Epithelial cell of proximal tubule (primary cell): ENCODE results near the gene DRD1. TPM values are rescaled to one million over a fixed set of nuclear protein-coding genes. Genes with fewer than 3 reads are reported as not detected.

Experiments used
- DNase-seq: peaks from one replicate; pipeline ENCODE4 v3.0.0-alpha.2; 2011; ENCODE audit warnings: low read depth
- H3K4me3 ChIP-seq: 2 replicates; pipeline ENCODE4 v1.5.1; 2011; ENCODE audit warnings: low read depth, mild to moderate bottlenecking, low read length
- total RNA-seq: library from RNA; depleted of rRNA; stranded (reverse); fragments of >200 nt; gene quantifications from 2 replicates; pipeline ENCODE4 v1.2.3, GENCODE V29; 2015
- TF ChIP-seq, protein P1 (sequence below): conservative IDR thresholded peaks from 2 replicates; pipeline ENCODE4 v1.5.1; 2012; ENCODE audit warnings: low read depth, mild to moderate bottlenecking, low read length

DRD1 gene
- total RNA-seq, 1 donor from 2014 or later: not detected

DNA sequence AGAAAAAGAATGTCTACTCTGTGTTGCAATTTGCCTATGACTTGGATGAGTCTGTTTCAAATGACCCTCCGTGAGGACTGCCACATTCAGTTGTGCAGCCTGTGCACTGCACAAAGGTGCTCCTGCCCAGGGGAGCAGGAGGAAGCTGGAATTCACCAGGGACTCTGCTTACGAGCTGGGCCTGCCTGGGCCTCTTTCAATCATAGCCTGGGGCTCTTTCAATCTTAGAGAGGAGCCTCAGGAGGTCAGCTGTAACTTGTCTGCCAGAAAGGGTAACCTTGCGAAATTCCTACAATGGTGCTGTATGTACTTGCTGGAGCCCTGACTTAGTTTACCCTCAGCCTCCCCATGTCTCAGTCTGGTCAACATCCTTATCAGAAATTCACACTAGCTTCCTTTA lies 25.9 kb upstream of the DRD1 start:
- no peak overlapping the region for H3K4me3 ChIP-seq
- DNase-seq: no peak
- TF ChIP-seq, protein P1, sequence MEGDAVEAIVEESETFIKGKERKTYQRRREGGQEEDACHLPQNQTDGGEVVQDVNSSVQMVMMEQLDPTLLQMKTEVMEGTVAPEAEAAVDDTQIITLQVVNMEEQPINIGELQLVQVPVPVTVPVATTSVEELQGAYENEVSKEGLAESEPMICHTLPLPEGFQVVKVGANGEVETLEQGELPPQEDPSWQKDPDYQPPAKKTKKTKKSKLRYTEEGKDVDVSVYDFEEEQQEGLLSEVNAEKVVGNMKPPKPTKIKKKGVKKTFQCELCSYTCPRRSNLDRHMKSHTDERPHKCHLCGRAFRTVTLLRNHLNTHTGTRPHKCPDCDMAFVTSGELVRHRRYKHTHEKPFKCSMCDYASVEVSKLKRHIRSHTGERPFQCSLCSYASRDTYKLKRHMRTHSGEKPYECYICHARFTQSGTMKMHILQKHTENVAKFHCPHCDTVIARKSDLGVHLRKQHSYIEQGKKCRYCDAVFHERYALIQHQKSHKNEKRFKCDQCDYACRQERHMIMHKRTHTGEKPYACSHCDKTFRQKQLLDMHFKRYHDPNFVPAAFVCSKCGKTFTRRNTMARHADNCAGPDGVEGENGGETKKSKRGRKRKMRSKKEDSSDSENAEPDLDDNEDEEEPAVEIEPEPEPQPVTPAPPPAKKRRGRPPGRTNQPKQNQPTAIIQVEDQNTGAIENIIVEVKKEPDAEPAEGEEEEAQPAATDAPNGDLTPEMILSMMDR: no peak

DNA sequence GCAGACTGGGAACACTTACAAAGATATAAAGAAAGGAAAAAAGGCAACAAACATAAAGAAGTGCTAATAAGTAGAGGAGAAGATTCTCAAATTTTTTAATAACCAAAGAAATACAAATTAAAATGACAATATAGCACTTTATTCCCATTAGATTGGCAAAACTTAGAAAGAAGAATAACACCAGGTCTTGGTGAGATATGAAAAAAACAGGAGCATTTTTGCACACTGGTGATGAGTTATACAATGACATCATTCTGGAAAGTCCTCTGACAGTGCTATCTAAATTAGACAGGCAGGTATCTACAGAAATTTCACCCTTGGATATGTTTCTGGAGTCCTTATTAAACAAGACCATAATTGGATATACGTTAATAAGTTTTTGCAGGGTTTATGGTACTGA lies 24.9 kb upstream of the DRD1 start:
- TF ChIP-seq, protein P1: no peak
- H3K4me3 ChIP-seq: no peak overlapping the region
- no peak for DNase-seq

DNA sequence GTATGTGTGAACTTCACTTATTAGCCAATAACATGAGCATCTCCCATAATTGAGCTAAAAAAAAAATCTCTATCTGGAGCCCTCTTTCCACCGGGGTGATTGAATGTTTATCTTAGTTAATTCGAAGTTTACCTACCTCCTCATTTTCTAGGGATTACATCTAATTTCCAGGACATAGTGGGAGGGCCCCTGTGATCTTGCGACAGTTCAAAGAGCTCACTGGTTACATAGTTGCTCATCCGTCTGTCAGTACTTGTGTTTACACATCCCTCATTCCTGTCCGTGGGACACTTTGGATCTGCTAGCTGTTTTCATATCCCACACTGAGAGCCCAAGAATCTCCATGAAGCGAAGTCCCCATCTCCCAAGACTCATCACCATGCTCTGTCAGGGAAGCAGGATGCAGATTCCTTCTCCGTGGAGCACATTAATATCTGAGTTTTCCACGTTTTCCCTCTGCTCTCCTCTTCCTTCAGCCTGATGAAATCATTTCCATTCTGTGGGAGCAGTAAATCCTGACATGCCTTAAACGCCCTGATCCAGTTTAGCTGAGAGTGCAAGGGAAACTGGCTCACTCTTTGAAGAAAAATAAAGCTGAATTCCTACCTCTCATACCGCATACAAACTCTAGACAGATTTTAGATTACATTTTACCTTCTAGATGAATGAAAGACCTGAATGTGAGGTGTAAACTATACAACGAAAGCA lies 24.2 kb upstream of the DRD1 start:
- no peak for DNase-seq
- TF ChIP-seq, protein P1: no peak
- H3K4me3 ChIP-seq: no peak overlapping the region

DNA sequence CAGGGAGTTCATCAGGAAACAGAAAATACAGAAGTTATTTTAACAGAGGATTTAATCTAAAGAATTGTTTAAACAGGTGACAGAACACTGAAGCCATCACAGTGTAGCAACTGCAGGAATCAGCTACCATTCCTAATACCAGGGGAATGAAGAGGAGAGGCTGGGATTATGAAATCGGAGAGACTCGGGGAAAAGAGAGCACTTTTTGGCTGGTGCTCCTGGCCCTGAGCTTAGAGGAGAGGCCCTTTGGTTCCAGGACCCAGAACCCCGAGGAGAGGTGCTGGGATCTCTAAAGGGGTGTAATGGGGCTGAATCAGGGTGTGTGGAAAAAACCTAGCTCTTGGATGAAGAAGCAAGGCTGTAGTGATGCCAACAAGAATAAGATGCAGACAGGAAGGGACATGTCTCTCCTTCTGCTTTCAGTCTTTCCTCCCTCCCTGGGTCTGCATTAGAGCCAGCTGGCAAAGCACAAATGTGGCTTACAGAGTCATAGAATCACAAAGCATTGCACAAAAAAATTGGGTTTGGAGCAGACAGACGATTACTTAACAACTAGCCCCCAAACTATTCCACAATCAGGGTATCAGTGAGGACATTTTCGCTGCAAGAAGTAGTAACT lies 22.8 kb upstream of the DRD1 start:
- DNase-seq: no peak
- TF ChIP-seq, protein P1: no peak

DNA sequence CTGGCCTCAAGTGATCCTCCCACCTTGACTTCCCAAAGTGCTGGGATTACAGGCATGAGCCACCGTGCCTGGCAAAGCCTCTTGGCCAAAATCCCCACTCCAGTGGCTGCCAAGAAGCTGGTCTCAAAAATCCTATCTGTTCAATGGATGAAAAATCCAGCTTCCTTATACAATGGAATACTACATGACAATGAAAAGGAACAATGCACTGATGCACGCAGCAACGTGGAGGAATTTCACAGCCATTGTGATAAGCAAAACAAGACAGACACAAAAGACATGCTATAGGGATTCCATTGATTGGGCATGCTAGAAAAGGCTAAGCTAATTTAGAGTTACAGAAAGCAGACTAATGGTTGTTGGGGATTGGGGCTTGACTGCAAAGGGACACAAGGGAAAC lies 21.3 kb upstream of the DRD1 start:
- TF ChIP-seq, protein P1: no peak
- no peak for DNase-seq
- no peak overlapping the region for H3K4me3 ChIP-seq

More for the DNA sequence above, 22.8 kb upstream of the DRD1 start:
- H3K4me3 ChIP-seq: no peak overlapping the region

DNA sequence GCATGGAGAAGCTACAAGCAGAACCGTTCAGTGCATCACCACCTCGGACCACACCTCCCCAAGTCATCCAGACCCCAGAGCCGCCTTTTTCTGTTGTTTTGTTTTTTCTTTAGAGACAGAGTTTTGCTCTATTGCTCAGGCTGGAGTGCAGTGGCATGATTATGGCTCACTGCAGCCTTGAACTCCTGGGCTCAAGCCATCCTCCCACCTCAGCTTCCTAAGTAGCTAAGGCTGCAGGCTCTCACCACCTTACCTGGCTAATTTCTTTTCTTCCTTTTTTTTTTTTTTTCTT lies 20.9 kb upstream of the DRD1 start:
- no peak overlapping the region for H3K4me3 ChIP-seq
- TF ChIP-seq, protein P1: no peak
- DNase-seq: no peak
